GM21526 (cell line): Measurements from ENCODE around the gene ST14.

ENCODE experiments used
- ATAC-seq: cut with Tn5 transposase; IDR thresholded peaks from one replicate; pipeline ENCODE4 v1.9.1; 2021; ENCODE audit warnings: moderate library complexity; ENCODE audit not compliant: unreplicated experiment, low FRiP score

ST14 gene

GRCh38 chr11:130203766-130204702 is 44.5 kb downstream of the ST14 start:
- no peak for ATAC-seq

GRCh38 chr11:130204703-130205095 is 45.1 kb downstream of the ST14 start:
- ATAC-seq, result no peak

GRCh38 chr11:130206141-130206540 is 46.6 kb downstream of the ST14 start:
- ATAC-seq, result no peak

- ATAC-seq, result no peak
These were observed 48.9 kb downstream of the ST14 start for GRCh38 chr11:130208241-130209127.

- no peak for ATAC-seq
These were observed 49.7 kb downstream of the ST14 start for GRCh38 chr11:130209128-130209932.

GRCh38 chr11:130209954-130210854 is 50.6 kb downstream of the ST14 start:
- ATAC-seq, result no peak

GRCh38 chr11:130211144-130211543 is 51.6 kb downstream of the ST14 start:
- no peak for ATAC-seq

GRCh38 chr11:130211781-130212401 is 52.3 kb downstream of the ST14 start:
- ATAC-seq, result no peak

- ATAC-seq, result no peak
These were observed 52.9 kb downstream of the ST14 start for GRCh38 chr11:130212431-130212961.

- peak; percentile 73 for ATAC-seq
These were observed 53.8 kb downstream of the ST14 start for GRCh38 chr11:130213143-130213978.

- ATAC-seq, result no peak
These were observed 54.3 kb downstream of the ST14 start for GRCh38 chr11:130213979-130214281.

GRCh38 chr11:130214861-130215530 is 55.4 kb downstream of the ST14 start:
- no peak for ATAC-seq

- no peak for ATAC-seq
These were observed 56.1 kb downstream of the ST14 start for GRCh38 chr11:130215531-130216220.

GRCh38 chr11:130216221-130216550 is 56.6 kb downstream of the ST14 start:
- ATAC-seq, result no peak

- no peak for ATAC-seq
These were observed 57.1 kb downstream of the ST14 start for GRCh38 chr11:130216591-130217132.

GRCh38 chr11:130217133-130218031 is 57.8 kb downstream of the ST14 start:
- no peak for ATAC-seq
